Trophoblast cell (in vitro differentiated cells and primary cell): Measurements from ENCODE around the gene TENT5C.

Experiments
- DNase-seq, 2 donors: peaks; one replicate each; pipeline ENCODE4 v3.0.0-alpha.2; 2016
- H2AFZ ChIP-seq: 2 replicates; pipeline ENCODE4 v1.6.1; 2013; ENCODE audit warnings: low read length, moderate library complexity, mild to moderate bottlenecking; ENCODE audit not compliant: insufficient read depth, poor library complexity
- H2AK5ac ChIP-seq: 2 replicates; pipeline ENCODE4 v1.6.1; 2013; ENCODE audit warnings: mild to moderate bottlenecking, low read length
- H2BK120ac ChIP-seq: 2 replicates; pipeline ENCODE4 v1.6.1; 2013; ENCODE audit warnings: low read length, mild to moderate bottlenecking, moderate library complexity; ENCODE audit not compliant: insufficient read depth, poor library complexity
- H2BK12ac ChIP-seq: 2 replicates; pipeline ENCODE4 v1.6.1; 2013; ENCODE audit warnings: mild to moderate bottlenecking, low read length, moderate library complexity
- H2BK5ac ChIP-seq: 2 replicates; pipeline ENCODE4 v1.6.1; 2013; ENCODE audit warnings: low read length, low read depth, moderate library complexity, mild to moderate bottlenecking; ENCODE audit not compliant: poor library complexity
- H3K14ac ChIP-seq: 2 replicates; pipeline ENCODE4 v1.6.1; 2013; ENCODE audit warnings: mild to moderate bottlenecking, low read length
- H3K18ac ChIP-seq: 2 replicates; pipeline ENCODE4 v1.6.1; 2013; ENCODE audit warnings: mild to moderate bottlenecking, low read length
- H3K23ac ChIP-seq: 2 replicates; pipeline ENCODE4 v1.6.1; 2013; ENCODE audit warnings: low read length
- H3K27ac ChIP-seq: 2 replicates; pipeline ENCODE4 v1.5.1; 2013; ENCODE audit warnings: low read depth, mild to moderate bottlenecking, inconsistent platforms, low read length, moderate library complexity
- H3K27me3 ChIP-seq: 2 replicates; pipeline ENCODE4 v1.6.1; 2013; ENCODE audit warnings: inconsistent platforms, mild to moderate bottlenecking, low read length, moderate library complexity; ENCODE audit not compliant: insufficient read depth
- H3K36me3 ChIP-seq, 2 experiments: 1 replicate in 1 of 2; 2 replicates in 1 of 2; pipeline ENCODE4 v1.6.1; 2013; ENCODE audit warnings: low read length in 2 of 2, mild to moderate bottlenecking in 2 of 2, moderate library complexity in 1 of 2; ENCODE audit not compliant: insufficient read depth in 2 of 2, control insufficient read depth in 1 of 2
- H3K4ac ChIP-seq: 2 replicates; pipeline ENCODE4 v1.6.1; 2013; ENCODE audit warnings: low read depth, mild to moderate bottlenecking, low read length, moderate library complexity
- H3K4me1 ChIP-seq, 2 experiments: 1 replicate in 1 of 2; 2 replicates in 1 of 2; pipeline ENCODE4 v1.6.1; 2013; ENCODE audit warnings: low read length in 2 of 2, mild to moderate bottlenecking in 2 of 2, moderate library complexity in 1 of 2; ENCODE audit not compliant: insufficient read depth in 2 of 2, control insufficient read depth in 1 of 2
- H3K4me2 ChIP-seq: 2 replicates; pipeline ENCODE4 v1.6.1; 2013; ENCODE audit warnings: inconsistent platforms, mild to moderate bottlenecking, low read length, moderate library complexity
- H3K4me3 ChIP-seq: 2 replicates; pipeline ENCODE4 v1.5.1; 2013; ENCODE audit warnings: mild to moderate bottlenecking, low read depth, low read length, inconsistent platforms
- H3K79me1 ChIP-seq: one replicate; pipeline ENCODE4 v1.6.1; 2013; ENCODE audit warnings: low read length
- H3K79me2 ChIP-seq: 2 replicates; pipeline ENCODE4 v1.6.1; 2013; ENCODE audit warnings: low read length, mild to moderate bottlenecking; ENCODE audit not compliant: control insufficient read depth, insufficient read depth, poor library complexity
- H3K9ac ChIP-seq: 2 replicates; pipeline ENCODE4 v1.6.1; 2013; ENCODE audit warnings: mild to moderate bottlenecking, low read length
- H3K9me3 ChIP-seq: 2 replicates; pipeline ENCODE4 v1.6.1; 2013; ENCODE audit warnings: low read depth, mild to moderate bottlenecking, control low read depth, inconsistent platforms, low read length; ENCODE audit not compliant: insufficient read depth
- H4K12ac ChIP-seq: 2 replicates; pipeline ENCODE4 v1.6.1; 2013; ENCODE audit warnings: low read depth, mild to moderate bottlenecking, low read length, moderate library complexity
- H4K8ac ChIP-seq: 2 replicates; pipeline ENCODE4 v1.6.1; 2013; ENCODE audit warnings: low read depth, mild to moderate bottlenecking, low read length, moderate library complexity
- H4K91ac ChIP-seq: one replicate; pipeline ENCODE4 v1.6.1; 2013; ENCODE audit warnings: low read depth, mild to moderate bottlenecking, low read length, moderate library complexity
- WGBS: extraction: QIAGEN DNeasy Blood & Tissue Kit; methylation state at CpG from one replicate; pipeline ENCODE4 v1.1.7; 2013; ENCODE audit warnings: missing lambda C conversion rate; ENCODE audit not compliant: insufficient read length, insufficient coverage; ENCODE audit errors: extremely low coverage; 5-methylcytosine and 5-hydroxymethylcytosine counted together

TENT5C gene

DNA sequence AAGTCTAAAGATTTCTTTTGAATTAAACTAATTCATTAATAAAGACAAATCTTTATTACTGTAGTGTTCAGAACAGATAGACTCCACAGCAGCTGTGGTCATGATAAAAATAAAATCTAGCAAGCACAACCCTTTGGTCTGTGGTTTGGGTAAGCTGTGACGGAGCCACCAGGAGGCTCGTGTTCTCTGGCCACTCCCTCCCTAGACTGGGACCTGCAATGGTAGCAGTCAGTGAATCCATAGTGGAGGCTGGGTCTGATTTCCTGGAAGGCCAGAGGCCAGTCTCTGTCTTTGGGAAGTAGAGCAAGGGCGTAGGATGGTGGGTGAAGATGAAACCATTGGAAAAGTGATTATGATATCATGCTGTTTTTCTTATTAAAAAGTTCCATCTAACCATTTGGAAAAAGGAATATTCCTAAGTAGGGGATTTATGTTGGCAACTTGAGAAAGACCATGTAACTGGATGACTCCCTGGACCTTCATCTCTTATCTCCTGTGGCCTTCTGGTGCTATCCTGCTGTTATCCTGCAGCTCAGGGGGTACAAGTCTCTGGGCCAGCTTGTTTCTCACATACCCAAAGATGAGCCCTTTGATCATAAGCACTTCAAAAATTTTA is 39.0 kb downstream of the TENT5C start:
- H4K8ac ChIP-seq = no peak overlapping the region
- peaks cover 2% of the 10 kb centered on the region for H3K9me3 ChIP-seq
- no peak overlapping the region for H2AK5ac ChIP-seq
- no CpG with 5 or more reads among the region's 3 CpGs for WGBS
- no peaks in the 10 kb centered on the region for H3K36me3 ChIP-seq
- no peaks in the 10 kb centered on the region for H3K79me2 ChIP-seq
- H3K27ac ChIP-seq = no peak overlapping the region
- no peaks in the 10 kb centered on the region for H3K27me3 ChIP-seq
- no peak overlapping the region for H2BK120ac ChIP-seq
- no peak overlapping the region for H4K91ac ChIP-seq
- H2AFZ ChIP-seq = no peak overlapping the region
- H3K18ac ChIP-seq = no peak overlapping the region
- H3K79me1 ChIP-seq = no peaks in the 10 kb centered on the region
- no peak for DNase-seq
- no peak overlapping the region for H3K23ac ChIP-seq
- no peak overlapping the region for H2BK12ac ChIP-seq
- H4K12ac ChIP-seq = no peak overlapping the region
- H3K9ac ChIP-seq = no peak overlapping the region
- H2BK5ac ChIP-seq = no peak overlapping the region
- no peak overlapping the region for H3K4me2 ChIP-seq
- no peak overlapping the region for H3K4me3 ChIP-seq
- H3K4ac ChIP-seq = no peak overlapping the region
- H3K14ac ChIP-seq = no peak overlapping the region
- no peaks in the 10 kb centered on the region for H3K4me1 ChIP-seq

DNA sequence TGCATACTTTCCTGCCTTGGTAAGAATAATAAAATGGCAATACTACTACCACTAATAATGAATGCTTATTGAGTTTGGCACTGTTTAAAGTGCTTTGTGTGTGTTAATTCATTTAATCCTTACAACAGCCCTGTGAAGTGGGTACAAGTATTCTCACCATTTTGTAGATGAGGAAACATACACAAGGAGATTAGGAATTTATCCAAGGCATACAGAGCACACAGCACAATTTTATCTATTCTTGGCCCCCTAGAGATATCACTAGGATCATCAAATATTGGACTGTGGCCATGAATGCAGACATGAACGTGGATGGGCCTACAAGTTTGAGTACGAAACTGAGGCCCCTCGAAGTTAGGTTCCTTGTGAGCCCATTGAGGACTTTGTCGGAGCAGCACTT is 39.5 kb downstream of the TENT5C start:
- Histone ChIP-seq H3K79me1 (no peaks in the 10 kb centered on the region), H3K4me1 (no peaks in the 10 kb centered on the region), H2BK120ac (no peak overlapping the region), H4K91ac (no peak overlapping the region), H2AK5ac (no peak overlapping the region), H2AFZ (no peak overlapping the region), H4K8ac (no peak overlapping the region), H3K4me3 (no peak overlapping the region), H3K4me2 (no peak overlapping the region), H2BK5ac (no peak overlapping the region), H3K27me3 (no peaks in the 10 kb centered on the region), H3K79me2 (no peaks in the 10 kb centered on the region), H3K9me3 (peaks cover 2% of the 10 kb centered on the region), H2BK12ac (no peak overlapping the region), H3K36me3 (no peaks in the 10 kb centered on the region), H3K18ac (no peak overlapping the region), H3K9ac (no peak overlapping the region), H3K14ac (no peak overlapping the region), H3K23ac (no peak overlapping the region), H4K12ac (no peak overlapping the region), H3K4ac (no peak overlapping the region), H3K27ac (no peak overlapping the region)
- DNase-seq = no peak
- no CpG with 5 or more reads among the region's 4 CpGs for WGBS

DNA sequence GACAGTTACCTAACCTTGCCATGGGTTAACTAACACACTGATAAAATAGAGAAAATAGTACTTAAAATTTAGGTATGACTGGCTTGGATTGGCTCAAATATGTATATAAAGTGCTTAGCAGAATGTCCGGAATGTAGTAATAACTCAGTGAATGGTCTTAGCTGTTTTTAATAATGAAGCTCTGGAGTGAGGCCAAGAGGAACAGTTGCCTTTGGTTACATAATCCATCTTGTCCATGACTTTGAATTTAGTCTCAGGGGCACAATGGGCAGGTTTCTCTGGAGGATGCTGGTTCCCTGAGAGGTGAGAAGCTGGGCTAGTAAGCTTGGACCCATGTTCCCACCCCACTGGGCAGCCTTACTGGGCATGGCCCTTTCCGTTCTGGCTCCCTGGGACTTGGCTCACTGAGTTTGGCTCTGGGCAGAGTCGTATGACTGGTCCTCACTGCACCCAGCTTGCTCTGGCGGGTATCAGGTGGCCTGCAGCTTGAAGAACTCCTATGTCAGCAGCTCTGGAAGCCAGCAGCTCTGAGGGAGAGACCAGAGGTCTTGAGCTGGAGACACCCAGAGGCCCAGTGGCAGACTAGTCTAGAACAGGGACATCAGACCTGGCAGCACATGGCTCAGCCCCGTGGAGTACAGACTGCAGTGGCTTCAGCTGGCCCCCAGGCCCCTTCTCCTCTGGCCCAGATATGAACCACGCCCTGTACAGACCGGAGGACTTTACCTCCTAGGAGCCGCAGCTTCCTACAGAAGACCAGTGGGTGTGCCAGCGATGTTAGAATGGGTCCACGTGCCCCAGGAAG is 40.4 kb downstream of the TENT5C start:
- Histone ChIP-seq H4K8ac (no peak overlapping the region), H2BK12ac (no peak overlapping the region), H3K27ac (no peak overlapping the region), H3K4ac (no peak overlapping the region), H3K9ac (no peak overlapping the region), H3K36me3 (no peaks in the 10 kb centered on the region), H3K18ac (no peak overlapping the region), H2BK120ac (no peak overlapping the region), H3K14ac (no peak overlapping the region), H3K4me1 (no peaks in the 10 kb centered on the region), H2AFZ (no peak overlapping the region), H2BK5ac (no peak overlapping the region), H3K4me3 (no peak overlapping the region), H4K91ac (no peak overlapping the region), H3K27me3 (no peaks in the 10 kb centered on the region), H3K23ac (no peak overlapping the region), H4K12ac (no peak overlapping the region), H3K79me2 (no peaks in the 10 kb centered on the region), H2AK5ac (no peak overlapping the region), H3K4me2 (no peak overlapping the region), H3K9me3 (peaks cover 2% of the 10 kb centered on the region), H3K79me1 (no peaks in the 10 kb centered on the region)
- DNase-seq = no peak
- whole genome bisulfite sequencing = no CpG with 5 or more reads among the region's 10 CpGs

DNA sequence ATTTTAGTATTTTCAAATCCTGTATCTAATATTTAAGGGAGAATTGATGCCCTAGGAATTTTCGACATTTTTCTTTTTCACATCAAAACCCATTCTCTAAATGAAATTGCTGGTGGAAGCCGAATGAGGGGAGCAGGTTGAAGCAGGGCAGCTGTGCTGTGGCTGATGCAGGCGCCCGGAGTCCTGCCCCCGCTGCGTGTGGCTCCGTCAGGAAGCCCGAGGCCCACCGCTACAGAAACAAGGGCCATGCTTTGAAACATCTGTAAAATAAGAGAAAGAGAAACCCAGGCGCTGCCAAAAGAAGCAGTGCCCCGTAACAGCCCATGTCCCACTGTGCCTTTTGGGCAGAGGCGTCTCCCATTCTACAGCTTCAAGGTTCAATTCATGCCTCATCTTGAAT is 41.1 kb downstream of the TENT5C start:
- H2AFZ ChIP-seq = no peak overlapping the region
- no peak overlapping the region for H3K4me2 ChIP-seq
- H3K36me3 ChIP-seq = no peaks in the 10 kb centered on the region
- H3K18ac ChIP-seq = no peak overlapping the region
- no CpG with 5 or more reads among the region's 12 CpGs for WGBS
- H3K27ac ChIP-seq = no peak overlapping the region
- no peaks in the 10 kb centered on the region for H3K4me1 ChIP-seq
- H3K4me3 ChIP-seq = no peak overlapping the region
- no peak for DNase-seq
- H3K27me3 ChIP-seq = no peaks in the 10 kb centered on the region
- H3K4ac ChIP-seq = no peak overlapping the region
- H2AK5ac ChIP-seq = no peak overlapping the region
- no peak overlapping the region for H4K8ac ChIP-seq
- no peak overlapping the region for H4K12ac ChIP-seq
- no peaks in the 10 kb centered on the region for H3K9me3 ChIP-seq
- H2BK12ac ChIP-seq = no peak overlapping the region
- H4K91ac ChIP-seq = no peak overlapping the region
- H3K79me2 ChIP-seq = no peaks in the 10 kb centered on the region
- no peak overlapping the region for H3K23ac ChIP-seq
- H2BK120ac ChIP-seq = no peak overlapping the region
- no peaks in the 10 kb centered on the region for H3K79me1 ChIP-seq
- H2BK5ac ChIP-seq = no peak overlapping the region
- no peak overlapping the region for H3K9ac ChIP-seq
- H3K14ac ChIP-seq = no peak overlapping the region
